Epithelial cell of prostate (primary cell): Measurements from ENCODE around the gene SLC35F6.
"Not testable (repeated sequence)": the region's sequence is repeated elsewhere in the genome, so short reads cannot be mapped to it uniquely, and the experiment has no call there.

Experiments
- DNase-seq: peaks from one replicate; pipeline ENCODE4 v3.0.0-alpha.2; 2011; ENCODE audit warnings: low read depth, low spot score
- H3K27ac ChIP-seq: fragments of 450-650 bp; 2 replicates; pipeline ENCODE4 v1.5.1; 2017; ENCODE audit warnings: mild to moderate bottlenecking

Gene SLC35F6

DNA sequence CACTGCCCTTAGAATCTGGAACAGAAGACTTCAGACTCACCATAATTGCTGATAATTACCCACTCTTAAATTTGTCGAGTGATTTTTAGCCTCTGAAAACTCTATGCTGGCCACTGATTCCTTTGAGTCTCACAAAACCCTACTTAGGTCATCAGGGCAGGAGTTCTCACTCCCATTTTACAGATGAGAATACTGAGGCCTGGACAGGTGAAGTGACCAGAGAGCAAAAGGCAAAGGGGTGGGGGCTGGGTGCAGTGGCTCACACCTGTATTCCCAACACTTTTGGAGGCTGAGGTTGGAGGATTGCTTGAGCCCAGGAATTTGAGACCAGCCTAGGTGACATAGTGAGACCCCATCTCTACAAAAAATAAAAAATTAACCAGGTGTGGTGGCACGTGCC lies 34.8 kb upstream of the SLC35F6 start:
- no peak for DNase-seq

GRCh38 chr2:26730549-26731344 lies 33.3 kb upstream of the SLC35F6 start:
- no peak for DNase-seq
- H3K27ac ChIP-seq, result no peak overlapping the region

More for the DNA sequence above, 34.8 kb upstream of the SLC35F6 start:
- no peak overlapping the region for H3K27ac ChIP-seq

DNA sequence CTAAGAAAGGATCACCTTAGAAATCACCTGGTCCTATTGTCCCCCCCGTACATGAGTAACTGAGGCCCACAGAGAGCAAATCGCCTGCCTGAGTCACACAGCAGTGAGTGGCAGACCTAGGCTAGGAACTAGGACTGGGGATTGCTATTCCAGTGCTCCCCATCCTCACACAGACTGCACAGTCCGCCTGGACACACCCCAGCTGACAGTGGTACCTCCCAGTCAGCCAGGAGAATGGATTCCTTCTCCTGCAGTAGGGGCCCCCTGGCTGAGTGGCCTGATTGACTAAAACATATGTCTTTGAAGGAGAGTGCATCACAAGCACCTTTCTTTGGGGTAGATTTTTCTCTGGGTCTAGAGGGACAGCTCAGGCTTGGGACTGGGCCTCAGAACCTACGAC lies 32.4 kb upstream of the SLC35F6 start:
- no peak for DNase-seq

GRCh38 chr2:26732446-26732845 lies 31.6 kb upstream of the SLC35F6 start:
- no peak overlapping the region for H3K27ac ChIP-seq
- no peak for DNase-seq

More for the DNA sequence above, 32.4 kb upstream of the SLC35F6 start:
- no peak overlapping the region for H3K27ac ChIP-seq

DNA sequence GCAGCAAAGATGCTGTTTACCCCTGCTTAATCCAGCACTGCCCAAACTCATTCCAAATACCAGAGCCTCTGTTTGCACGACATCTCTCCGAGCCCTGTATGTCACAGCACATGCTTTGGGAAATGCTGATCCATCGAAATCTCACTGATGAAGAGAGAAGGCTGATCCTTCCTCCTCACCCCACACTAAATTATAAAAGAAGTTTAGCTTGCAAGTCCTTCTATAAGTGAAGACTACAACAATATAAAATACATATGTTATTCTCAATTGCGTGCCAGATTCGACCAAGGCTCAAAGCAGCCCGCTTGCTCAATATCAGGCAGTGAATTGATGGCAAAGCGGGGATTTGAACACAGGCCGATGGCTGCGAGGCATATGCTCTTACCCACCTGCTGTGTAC lies 30.7 kb upstream of the SLC35F6 start:
- H3K27ac ChIP-seq, result no peak overlapping the region
- DNase-seq, result no peak

DNA sequence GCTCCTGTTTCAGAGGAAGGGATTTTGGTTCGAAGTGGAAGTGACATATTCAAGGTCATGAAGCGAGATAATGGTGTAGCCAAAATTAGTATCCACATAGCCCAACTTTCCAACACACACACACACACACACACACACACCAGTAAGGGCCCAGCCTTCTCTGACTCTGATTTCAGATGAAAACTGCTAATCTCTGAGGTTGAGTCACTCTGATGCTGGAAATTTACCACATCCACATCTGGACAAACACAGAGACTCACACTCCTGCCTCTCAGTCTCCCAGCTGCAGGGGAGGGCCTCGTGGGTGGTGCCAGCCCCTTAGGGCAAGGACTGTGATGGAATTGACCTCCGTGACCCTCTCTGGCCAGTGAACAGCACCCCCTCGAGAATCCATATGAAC lies 29.0 kb upstream of the SLC35F6 start:
- DNase-seq, result peak; percentile 14
- no peak overlapping the region for H3K27ac ChIP-seq

- H3K27ac ChIP-seq, result no peak overlapping the region
- DNase-seq, result no peak
These were observed 28.0 kb upstream of the SLC35F6 start for GRCh38 chr2:26735883-26736588.

- no peak overlapping the region for H3K27ac ChIP-seq
- DNase-seq, result no peak
These were observed 26.9 kb upstream of the SLC35F6 start for GRCh38 chr2:26737221-26737620.

- no peak for DNase-seq
- no peak overlapping the region for H3K27ac ChIP-seq
These were observed 25.6 kb upstream of the SLC35F6 start for GRCh38 chr2:26738481-26738880.

GRCh38 chr2:26739514-26739913 lies 24.6 kb upstream of the SLC35F6 start:
- no peak overlapping the region for H3K27ac ChIP-seq

DNA sequence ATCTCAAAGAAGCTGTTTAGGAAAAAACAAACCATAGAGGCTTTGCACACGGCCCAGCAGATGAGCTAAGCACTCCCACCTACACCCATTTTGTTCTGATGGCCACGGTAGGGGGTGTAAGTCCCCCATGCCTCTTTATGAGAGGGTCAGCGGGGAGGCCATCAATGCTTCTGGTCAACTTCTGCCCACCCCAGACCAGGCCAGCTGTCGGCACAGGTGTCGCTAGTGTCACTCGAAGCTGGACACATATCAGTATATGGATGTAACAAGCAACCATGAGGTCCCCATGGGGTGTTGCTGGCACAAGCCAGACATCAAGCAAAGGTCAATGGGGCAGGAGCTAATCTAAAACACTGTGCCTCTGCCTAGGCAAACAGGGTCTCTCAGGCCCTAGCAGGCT lies 23.7 kb upstream of the SLC35F6 start:
- no peak overlapping the region for H3K27ac ChIP-seq
- no peak for DNase-seq

More at GRCh38 chr2:26739514-26739913, 24.6 kb upstream of the SLC35F6 start:
- DNase-seq, result no peak

DNA sequence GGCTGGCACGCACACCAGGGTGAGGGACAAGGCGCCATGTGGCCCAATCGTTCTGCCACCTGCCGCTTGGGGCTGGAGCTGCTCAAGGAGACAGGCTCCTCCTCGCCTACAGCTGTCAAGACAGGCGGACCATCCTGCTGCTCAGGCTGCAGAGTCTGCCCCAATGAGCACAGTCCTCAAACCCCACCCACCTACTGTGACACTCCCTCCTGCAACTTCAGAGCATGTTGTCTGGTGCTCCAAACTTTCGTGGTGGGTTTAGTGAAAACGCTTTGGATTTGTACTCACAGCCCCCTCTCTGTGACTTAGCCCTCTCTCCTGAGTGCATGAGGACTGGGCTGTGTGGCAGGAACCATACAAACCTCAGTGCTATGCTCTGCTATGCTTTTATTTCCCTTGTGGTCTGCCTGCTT lies 23.2 kb upstream of the SLC35F6 start:
- DNase-seq, result no peak
- no peak overlapping the region for H3K27ac ChIP-seq

- no peak overlapping the region for H3K27ac ChIP-seq
- DNase-seq, result no peak
These were observed 21.9 kb upstream of the SLC35F6 start for GRCh38 chr2:26742048-26742770.

DNA sequence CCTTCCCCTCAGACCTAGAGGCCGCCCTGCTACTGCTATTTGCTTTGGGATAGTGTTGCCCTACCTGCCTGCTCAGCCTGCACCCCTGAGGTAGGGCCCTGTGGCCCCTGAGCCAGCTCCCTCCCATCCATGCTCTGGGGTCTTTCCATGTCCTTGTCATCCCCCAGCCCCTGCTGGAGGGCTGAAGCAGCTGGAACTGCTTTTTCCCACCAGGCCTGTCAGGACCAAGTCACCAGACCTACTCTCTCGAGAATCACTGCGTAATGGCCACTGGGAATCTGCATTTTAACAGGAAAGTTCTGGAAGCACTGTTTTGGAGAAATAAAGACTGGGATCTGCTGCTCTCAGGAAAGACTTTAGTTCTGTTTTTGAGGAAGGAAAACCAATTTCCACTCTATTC lies 20.2 kb upstream of the SLC35F6 start:
- DNase-seq, result no peak
- H3K27ac ChIP-seq, result no peak overlapping the region

DNA sequence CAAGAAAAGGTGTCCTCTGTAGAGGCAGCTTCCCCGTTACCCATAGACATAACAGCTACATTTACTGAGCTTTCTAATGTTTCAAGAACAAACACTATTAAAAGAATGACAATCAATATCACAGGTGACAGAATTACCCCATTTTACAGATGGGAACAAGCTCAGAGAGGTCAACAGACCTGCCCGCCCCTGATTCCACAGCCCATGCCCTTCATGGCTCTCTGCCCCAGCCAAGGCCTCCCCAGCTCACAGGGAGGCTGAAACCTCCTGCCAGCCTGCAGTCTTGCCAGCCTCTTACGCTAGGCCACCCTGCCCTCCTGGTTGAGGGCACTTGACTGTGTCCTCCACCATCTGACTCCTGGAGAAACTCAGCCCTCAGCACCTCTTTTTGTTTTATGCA lies 19.1 kb upstream of the SLC35F6 start:
- no peak for DNase-seq
- H3K27ac ChIP-seq, result no peak overlapping the region

- H3K27ac ChIP-seq, result no peak overlapping the region
- DNase-seq, result no peak
These were observed 18.3 kb upstream of the SLC35F6 start for GRCh38 chr2:26745609-26746327.

DNA sequence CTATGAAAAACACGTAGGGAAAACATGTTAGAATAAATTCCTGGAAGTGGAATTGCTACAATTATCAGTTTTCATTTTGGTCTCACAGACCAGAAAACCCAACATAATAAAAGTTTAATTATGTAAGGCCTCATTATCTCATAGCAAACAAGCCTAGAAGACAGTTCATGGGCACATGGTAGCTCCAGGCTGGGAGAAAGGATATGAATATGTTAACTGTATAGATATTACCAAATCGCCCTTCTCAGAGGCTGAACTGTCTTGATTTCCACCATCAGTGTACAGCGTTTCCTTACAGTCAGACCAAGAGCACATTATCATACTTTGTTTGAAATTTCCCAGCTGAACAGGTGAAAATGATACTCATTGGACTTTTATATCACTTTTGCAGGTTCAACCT lies 17.1 kb upstream of the SLC35F6 start:
- no peak for DNase-seq
- no peak overlapping the region for H3K27ac ChIP-seq

DNA sequence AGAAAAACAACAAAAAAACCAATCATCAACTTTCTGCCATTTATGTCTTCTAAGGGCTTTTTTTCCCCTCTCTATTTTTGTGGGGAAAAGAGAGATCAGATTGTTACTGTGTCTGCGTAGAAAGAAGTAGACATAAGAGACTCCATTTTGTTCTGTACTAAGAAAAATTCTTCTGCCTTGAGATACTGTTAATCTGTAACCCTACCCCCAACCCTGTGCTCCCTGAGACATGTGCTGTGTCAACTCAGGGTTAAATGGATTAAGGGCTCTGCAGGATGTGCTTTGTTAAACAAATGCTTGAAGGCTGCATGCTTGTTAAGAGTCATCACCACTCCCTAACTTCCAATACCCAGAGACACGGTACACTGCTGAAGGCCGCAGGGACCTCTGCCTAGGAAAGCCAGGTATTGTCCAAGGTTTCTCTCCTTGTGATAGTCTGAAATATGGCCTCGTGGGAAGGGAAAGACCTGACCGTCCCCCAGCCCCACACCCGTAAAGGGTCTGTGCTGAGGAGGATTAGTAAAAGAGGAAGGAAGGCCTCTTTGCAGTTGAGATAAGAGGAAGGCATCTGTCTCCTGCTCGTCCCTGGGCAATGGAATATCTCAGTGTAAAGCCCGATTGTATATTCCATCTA lies 14.2 kb upstream of the SLC35F6 start:
- peak overlapping the region; percentile 59 for H3K27ac ChIP-seq
- DNase-seq, result not testable (repeated sequence)

- H3K27ac ChIP-seq, result peak overlapping the region; percentile 59
- not testable (repeated sequence) for DNase-seq
These were observed 13.6 kb upstream of the SLC35F6 start for GRCh38 chr2:26750467-26750866.

- H3K27ac ChIP-seq, result no peak overlapping the region
- no peak for DNase-seq
These were observed 11.4 kb upstream of the SLC35F6 start for GRCh38 chr2:26752656-26753055.
